Measurements from ENCODE around the gene RETN. TPM values are rescaled to one million over a fixed set of nuclear protein-coding genes. Genes with fewer than 3 reads are reported as not detected.

Gene RETN
- total RNA-seq, 4 donors from 2014 or later: not detected

DNA sequence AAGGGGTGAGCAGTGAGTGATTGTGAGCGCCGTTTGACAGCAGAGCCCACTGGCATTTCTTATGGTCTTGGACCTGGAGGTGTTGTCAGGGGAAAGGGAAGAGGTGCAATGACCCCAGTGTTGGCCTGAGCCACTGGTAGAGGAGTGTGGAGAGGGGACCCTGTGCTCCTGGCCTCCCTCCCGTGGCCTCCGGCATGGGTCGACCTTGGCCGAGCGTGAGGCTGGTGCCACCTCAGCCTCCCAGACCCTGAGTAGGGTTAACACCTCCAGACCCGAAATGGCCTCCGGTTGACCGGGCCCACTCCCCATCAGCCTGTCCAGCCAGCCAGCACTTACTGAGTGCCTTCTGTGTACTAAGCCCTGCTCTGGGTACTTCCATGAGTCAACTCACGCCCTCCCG lies 18.3 kb downstream of the RETN start:
- DNase-seq: no peak

DNA sequence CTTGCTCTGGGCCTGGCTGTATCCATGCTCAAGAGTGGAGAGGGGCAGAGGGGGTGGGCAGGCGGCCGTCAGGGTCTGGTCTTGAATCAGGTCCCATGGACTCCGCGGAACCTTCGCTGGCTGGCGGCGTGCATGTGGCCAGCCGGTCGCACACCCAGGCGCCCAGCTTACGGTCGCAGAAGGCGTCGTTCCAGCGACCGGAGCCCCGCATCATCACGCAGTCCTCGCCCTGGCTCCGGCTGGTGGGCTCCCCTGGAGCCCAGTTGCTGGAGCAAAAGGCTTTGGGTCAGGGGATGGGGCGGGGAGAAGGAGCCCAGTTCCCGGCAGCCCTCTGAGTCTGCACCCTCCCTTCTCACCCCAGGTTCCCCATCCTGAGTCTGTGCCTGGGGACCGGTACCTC lies 20.3 kb downstream of the RETN start:
- no peak overlapping the region for H3K4me3 ChIP-seq
- no peaks in the 10 kb centered on the region for H3K36me3 ChIP-seq
- no peak for DNase-seq
- TF ChIP-seq, protein P1, sequence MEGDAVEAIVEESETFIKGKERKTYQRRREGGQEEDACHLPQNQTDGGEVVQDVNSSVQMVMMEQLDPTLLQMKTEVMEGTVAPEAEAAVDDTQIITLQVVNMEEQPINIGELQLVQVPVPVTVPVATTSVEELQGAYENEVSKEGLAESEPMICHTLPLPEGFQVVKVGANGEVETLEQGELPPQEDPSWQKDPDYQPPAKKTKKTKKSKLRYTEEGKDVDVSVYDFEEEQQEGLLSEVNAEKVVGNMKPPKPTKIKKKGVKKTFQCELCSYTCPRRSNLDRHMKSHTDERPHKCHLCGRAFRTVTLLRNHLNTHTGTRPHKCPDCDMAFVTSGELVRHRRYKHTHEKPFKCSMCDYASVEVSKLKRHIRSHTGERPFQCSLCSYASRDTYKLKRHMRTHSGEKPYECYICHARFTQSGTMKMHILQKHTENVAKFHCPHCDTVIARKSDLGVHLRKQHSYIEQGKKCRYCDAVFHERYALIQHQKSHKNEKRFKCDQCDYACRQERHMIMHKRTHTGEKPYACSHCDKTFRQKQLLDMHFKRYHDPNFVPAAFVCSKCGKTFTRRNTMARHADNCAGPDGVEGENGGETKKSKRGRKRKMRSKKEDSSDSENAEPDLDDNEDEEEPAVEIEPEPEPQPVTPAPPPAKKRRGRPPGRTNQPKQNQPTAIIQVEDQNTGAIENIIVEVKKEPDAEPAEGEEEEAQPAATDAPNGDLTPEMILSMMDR (IDR thresholded peaks at IDR 0.05): no peak
- no peak for TF ChIP-seq POLR2A (IDR thresholded peaks at IDR 0.05)
- H3K9me3 ChIP-seq: no peaks in the 10 kb centered on the region
- peaks cover 0 to 4% of the 10 kb centered on the region in 2 donors for H3K27me3 ChIP-seq
- H3K4me1 ChIP-seq: no peaks in the 10 kb centered on the region
- H3K27ac ChIP-seq: no peak overlapping the region
- intact Hi-C loops (cut with DNase I; ENCODE audit: low total_unique reads): no loop called here

More for the DNA sequence above, 18.3 kb downstream of the RETN start:
- Histone ChIP-seq H3K27me3 (peaks cover 0 to 4% of the 10 kb centered on the region in 2 donors), H3K9me3 (no peaks in the 10 kb centered on the region), H3K36me3 (no peaks in the 10 kb centered on the region), H3K4me3 (no peak overlapping the region), H3K4me1 (peaks cover 0 to 2% of the 10 kb centered on the region in 2 donors), H3K27ac (no peak overlapping the region)
- TF ChIP-seq POLR2A (IDR thresholded peaks at IDR 0.05): no peak
- TF ChIP-seq, protein P1 (IDR thresholded peaks at IDR 0.05): no peak
- intact Hi-C loops (cut with DNase I; ENCODE audit: low total_unique reads): no loop called here

DNA sequence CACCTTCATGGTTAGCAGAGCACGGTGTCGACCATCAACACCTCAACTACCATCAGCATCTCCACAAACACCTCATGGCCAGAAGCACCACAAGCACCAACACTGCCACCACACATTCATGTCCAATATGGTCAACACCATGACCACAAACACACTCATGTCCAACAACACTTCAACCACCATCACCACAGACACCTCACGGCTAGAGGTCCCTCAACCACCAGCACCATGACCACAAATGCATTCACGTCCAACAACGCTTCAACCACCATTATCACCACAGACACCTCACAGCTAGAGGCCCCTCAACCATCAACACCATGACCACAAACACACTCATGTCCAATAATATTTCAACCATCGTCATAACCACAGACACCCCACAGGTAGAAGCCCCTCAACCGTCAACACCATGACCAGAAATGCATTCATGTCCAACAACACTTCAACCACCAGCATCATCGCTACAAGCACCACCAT lies 22.0 kb downstream of the RETN start:
- intact Hi-C loops (cut with DNase I; ENCODE audit: low total_unique reads): no loop called here
- Histone ChIP-seq H3K4me1 (no peaks in the 10 kb centered on the region), H3K9me3 (no peaks in the 10 kb centered on the region), H3K27ac (no peak overlapping the region), H3K4me3 (no peak overlapping the region), H3K36me3 (no peaks in the 10 kb centered on the region), H3K27me3 (peaks cover 0 to 4% of the 10 kb centered on the region in 2 donors)
- DNase-seq: no peak
- TF ChIP-seq, protein P1 (IDR thresholded peaks at IDR 0.05): no peak
- TF ChIP-seq POLR2A (IDR thresholded peaks at IDR 0.05): no peak

DNA sequence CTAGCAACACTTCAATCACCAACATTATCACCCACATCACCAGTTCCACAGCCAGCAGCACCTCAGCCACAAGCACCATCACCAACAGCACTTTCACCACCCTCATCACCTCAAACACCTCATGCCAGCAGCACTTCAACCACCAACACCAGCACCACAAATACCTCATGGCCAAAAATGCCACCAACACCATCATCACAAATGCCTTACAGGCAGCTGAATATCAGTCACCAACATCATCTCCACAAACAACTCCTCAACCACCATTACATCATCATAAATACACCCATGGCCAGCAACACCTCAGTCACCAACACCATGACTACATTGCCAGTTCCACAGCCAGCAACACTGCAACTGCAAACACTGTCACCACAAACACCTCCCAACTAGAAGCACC lies 22.6 kb downstream of the RETN start:
- intact Hi-C loops (cut with DNase I; ENCODE audit: low total_unique reads): no loop called here

DNA sequence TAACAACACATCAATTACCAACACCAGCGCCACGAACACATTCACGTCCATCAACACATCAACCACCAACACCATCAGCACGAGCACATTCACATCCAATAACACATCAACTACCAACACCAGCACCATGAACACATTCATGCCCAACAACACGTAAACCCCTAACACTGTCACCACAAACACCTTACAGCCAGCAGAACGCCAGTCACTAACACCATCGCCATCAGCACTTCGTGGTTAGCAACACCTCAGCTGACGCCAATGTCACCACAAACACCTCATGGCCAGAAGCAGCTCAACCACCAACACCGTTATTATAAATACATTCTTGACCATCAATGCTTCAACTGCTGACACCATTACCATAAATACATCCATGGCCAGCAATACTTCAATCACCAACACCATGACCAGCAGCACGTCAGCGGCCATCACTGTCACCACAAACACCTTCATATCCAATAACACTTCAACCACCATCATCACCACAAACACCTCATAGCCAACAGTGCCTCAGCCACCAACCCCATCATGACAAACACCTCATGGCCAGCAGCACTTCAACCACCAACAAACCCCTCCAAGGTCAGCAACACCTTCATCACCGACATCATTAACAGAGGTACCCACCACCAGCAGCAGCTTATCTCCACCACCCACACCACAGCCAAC lies 23.7 kb downstream of the RETN start:
- no peaks in the 10 kb centered on the region for H3K36me3 ChIP-seq
- no peak for DNase-seq
- no peaks in the 10 kb centered on the region for H3K4me1 ChIP-seq
- intact Hi-C loops (cut with DNase I; ENCODE audit: low total_unique reads): no loop called here
- peaks cover 0 to 4% of the 10 kb centered on the region in 2 donors for H3K27me3 ChIP-seq
- no peak overlapping the region for H3K4me3 ChIP-seq
- H3K27ac ChIP-seq: no peak overlapping the region
- H3K9me3 ChIP-seq: no peaks in the 10 kb centered on the region
- no peak for TF ChIP-seq POLR2A (IDR thresholded peaks at IDR 0.05)
- TF ChIP-seq, protein P1 (IDR thresholded peaks at IDR 0.05): no peak

More for the DNA sequence above, 22.6 kb downstream of the RETN start:
- Histone ChIP-seq H3K27me3 (peaks cover 0 to 4% of the 10 kb centered on the region in 2 donors), H3K4me1 (no peaks in the 10 kb centered on the region), H3K9me3 (no peaks in the 10 kb centered on the region), H3K4me3 (no peak overlapping the region), H3K36me3 (no peaks in the 10 kb centered on the region), H3K27ac (no peak overlapping the region)
- TF ChIP-seq POLR2A (IDR thresholded peaks at IDR 0.05): no peak
- TF ChIP-seq, protein P1 (IDR thresholded peaks at IDR 0.05): no peak
- DNase-seq: no peak
